ENCODE results near the gene GINS3. TPM values are rescaled to one million over a fixed set of nuclear protein-coding genes. Genes with fewer than 3 reads are reported as not detected.

The GINS3 gene
- total RNA-seq, 1 experiment from 2014 or later = 7.3 TPM

DNA sequence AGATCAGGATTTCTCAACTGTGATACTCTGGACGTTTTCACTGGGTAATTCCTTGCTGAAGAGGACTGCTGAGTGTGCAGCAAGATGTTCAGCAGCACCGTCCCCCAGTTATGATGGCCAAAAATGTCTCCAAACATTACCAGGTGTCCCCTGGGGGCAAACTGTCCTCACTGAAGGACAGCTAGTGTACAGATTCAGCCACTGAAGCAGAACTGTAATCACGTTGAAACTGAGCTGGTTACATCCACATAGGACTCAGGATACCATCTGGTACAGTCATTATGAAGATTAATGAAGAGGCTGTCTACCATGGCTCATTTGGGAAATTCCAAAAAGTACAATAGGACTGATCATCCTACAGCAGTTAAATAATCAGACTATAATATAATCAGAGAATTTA, 43.3 kb upstream of the GINS3 start (continued):
- TF ChIP-seq ZNF532 (CRISPR knock-in tag; IDR thresholded peaks at IDR 0.05; ENCODE audit: borderline replicate concordance) (no peak), OVOL2 (CRISPR knock-in tag; IDR thresholded peaks at IDR 0.05; ENCODE audit: borderline replicate concordance) (no peak), ZNF263 (CRISPR knock-in tag; IDR thresholded peaks at IDR 0.05; ENCODE audit: low read depth) (no peak), RELA (CRISPR knock-in tag; IDR thresholded peaks at IDR 0.05; ENCODE audit: borderline replicate concordance) (no peak), ZNF219 (CRISPR knock-in tag; IDR thresholded peaks at IDR 0.05; ENCODE audit: borderline replicate concordance) (no peak), NR1H2 (CRISPR knock-in tag; IDR thresholded peaks at IDR 0.05) (no peak)
- TF ChIP-seq, protein P1, sequence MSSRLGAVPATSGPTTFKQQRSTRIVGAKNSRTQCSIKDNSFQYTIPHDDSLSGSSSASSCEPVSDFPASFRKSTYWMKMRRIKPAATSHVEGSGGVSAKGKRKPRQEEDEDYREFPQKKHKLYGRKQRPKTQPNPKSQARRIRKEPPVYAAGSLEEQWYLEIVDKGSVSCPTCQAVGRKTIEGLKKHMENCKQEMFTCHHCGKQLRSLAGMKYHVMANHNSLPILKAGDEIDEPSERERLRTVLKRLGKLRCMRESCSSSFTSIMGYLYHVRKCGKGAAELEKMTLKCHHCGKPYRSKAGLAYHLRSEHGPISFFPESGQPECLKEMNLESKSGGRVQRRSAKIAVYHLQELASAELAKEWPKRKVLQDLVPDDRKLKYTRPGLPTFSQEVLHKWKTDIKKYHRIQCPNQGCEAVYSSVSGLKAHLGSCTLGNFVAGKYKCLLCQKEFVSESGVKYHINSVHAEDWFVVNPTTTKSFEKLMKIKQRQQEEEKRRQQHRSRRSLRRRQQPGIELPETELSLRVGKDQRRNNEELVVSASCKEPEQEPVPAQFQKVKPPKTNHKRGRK (CRISPR knock-in tag; IDR thresholded peaks at IDR 0.05; ENCODE audit: borderline replicate concordance) = no peak

DNA sequence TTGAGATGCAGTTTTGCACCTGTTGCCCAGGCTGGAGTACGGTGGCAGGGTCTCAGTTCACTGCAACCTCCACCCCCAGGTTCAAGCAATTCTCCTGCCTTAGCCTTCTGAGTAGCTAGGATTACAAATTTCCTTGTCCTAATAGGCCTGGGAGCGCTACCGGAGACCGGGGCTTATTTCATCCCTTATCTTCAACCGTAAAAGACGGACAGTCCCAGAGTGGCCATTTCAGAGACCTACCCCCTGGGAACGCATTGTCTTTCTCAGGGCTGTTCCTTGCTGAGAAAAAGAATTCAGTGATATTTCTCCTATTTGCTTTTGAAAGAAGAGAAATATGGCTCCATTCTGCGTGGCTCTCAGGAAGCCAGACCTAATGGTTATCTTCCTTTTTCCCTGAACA, 39.6 kb upstream of the GINS3 start:
- TF ChIP-seq GRHL2 (CRISPR knock-in tag; IDR thresholded peaks at IDR 0.05; ENCODE audit: insufficient replicate concordance, severe bottlenecking) = no peak
- CTCF ChIA-PET = no interaction called here
- H3K4me3 Mint-ChIP-seq = no peak overlapping the region
- no peak overlapping the region for H3K27ac Mint-ChIP-seq
- H3K9me3 Mint-ChIP-seq = peaks cover 56% of the 10 kb centered on the region
- peaks cover 8% of the 10 kb centered on the region; the same call in 1 of the 2 replicates for H3K36me3 Mint-ChIP-seq
- DNase-seq (ENCODE audit: low spot score) (no peak), ATAC-seq (no peak)
- H3K4me1 Mint-ChIP-seq = peaks cover 9% of the 10 kb centered on the region
- peaks cover 56% of the 10 kb centered on the region for H3K27me3 Mint-ChIP-seq (ENCODE audit: low read depth)
- POLR2A ChIA-PET = no interaction called here

- Mint-ChIP-seq H3K27me3 (ENCODE audit: low read depth) (peaks cover 69% of the 10 kb centered on the region), H3K36me3 (peaks cover 15% of the 10 kb centered on the region), H3K27ac (no peak overlapping the region), H3K4me1 (no peaks in the 10 kb centered on the region), H3K9me3 (peaks cover 42% of the 10 kb centered on the region), H3K4me3 (no peak overlapping the region)
- DNase-seq (ENCODE audit: low spot score) (no peak), ATAC-seq (no peak)
- ChIA-PET CTCF (no interaction called here), POLR2A (no interaction called here)
- TF ChIP-seq ZNF396 (CRISPR knock-in tag; IDR thresholded peaks at IDR 0.05; ENCODE audit: borderline replicate concordance) (no peak), JAZF1 (CRISPR knock-in tag; IDR thresholded peaks at IDR 0.05) (no peak), IRF2 (CRISPR knock-in tag; IDR thresholded peaks at IDR 0.05; ENCODE audit: borderline replicate concordance, low read depth) (no peak), STAT6 (CRISPR knock-in tag; conservative IDR thresholded peaks at IDR 0.05; ENCODE audit: low read depth) (no peak)
- TF ChIP-seq, protein P2, sequence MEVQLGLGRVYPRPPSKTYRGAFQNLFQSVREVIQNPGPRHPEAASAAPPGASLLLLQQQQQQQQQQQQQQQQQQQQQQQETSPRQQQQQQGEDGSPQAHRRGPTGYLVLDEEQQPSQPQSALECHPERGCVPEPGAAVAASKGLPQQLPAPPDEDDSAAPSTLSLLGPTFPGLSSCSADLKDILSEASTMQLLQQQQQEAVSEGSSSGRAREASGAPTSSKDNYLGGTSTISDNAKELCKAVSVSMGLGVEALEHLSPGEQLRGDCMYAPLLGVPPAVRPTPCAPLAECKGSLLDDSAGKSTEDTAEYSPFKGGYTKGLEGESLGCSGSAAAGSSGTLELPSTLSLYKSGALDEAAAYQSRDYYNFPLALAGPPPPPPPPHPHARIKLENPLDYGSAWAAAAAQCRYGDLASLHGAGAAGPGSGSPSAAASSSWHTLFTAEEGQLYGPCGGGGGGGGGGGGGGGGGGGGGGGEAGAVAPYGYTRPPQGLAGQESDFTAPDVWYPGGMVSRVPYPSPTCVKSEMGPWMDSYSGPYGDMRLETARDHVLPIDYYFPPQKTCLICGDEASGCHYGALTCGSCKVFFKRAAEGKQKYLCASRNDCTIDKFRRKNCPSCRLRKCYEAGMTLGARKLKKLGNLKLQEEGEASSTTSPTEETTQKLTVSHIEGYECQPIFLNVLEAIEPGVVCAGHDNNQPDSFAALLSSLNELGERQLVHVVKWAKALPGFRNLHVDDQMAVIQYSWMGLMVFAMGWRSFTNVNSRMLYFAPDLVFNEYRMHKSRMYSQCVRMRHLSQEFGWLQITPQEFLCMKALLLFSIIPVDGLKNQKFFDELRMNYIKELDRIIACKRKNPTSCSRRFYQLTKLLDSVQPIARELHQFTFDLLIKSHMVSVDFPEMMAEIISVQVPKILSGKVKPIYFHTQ (CRISPR knock-in tag; IDR thresholded peaks at IDR 0.05) = no peak
Observed at GRCh38 chr16:58360041-58360634, 32.1 kb upstream of the GINS3 start.
